ENCODE data around the gene WWP2.

WWP2 gene

DNA sequence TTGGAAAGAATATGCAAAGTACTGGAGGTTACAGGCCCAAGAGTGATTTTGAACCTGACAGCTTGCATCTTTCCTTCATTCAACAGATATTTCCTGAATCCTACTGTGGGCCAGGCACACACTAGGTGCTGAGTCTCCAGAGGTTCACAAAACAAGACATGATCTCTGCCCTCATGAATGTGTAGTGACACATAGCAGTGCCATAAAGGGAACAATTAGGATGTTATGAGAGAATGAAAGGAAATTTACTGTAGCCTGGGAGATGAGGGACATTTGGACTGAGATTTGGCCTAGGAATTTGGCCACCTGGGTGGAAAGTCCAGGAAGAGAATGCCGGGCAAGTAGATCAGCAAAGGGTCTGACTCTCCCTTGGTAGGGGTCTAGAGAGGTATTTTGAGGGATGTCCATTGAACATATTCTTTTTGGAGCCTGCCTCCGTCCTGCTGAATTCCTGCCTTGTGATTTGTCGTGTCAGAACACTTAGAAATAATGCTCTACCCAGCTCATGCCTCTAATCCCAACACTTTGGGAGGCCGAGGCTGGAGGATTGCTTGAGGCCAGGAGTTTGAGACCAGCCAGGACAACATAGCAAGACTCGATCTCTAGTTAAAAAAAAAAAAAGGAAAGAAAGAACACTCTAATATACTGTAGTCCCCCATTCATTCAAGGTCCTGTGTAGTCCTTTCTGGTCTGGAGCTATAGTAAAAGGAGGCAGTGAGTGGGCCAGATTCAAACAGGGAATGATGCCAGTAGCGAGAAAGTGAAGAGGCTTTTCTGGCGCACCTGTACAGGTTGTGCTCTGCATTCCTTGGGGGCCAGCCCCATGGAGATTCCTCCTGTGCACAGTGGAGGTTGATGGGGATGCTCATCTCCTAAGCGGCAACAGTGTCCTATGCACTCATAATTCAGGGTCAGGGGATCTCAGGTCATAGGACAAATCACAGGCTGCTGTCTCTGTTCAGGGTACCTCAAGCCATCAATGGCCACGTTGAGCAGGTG is 98.4 kb downstream of the WWP2 start:
- no peak for DNase-seq

DNA sequence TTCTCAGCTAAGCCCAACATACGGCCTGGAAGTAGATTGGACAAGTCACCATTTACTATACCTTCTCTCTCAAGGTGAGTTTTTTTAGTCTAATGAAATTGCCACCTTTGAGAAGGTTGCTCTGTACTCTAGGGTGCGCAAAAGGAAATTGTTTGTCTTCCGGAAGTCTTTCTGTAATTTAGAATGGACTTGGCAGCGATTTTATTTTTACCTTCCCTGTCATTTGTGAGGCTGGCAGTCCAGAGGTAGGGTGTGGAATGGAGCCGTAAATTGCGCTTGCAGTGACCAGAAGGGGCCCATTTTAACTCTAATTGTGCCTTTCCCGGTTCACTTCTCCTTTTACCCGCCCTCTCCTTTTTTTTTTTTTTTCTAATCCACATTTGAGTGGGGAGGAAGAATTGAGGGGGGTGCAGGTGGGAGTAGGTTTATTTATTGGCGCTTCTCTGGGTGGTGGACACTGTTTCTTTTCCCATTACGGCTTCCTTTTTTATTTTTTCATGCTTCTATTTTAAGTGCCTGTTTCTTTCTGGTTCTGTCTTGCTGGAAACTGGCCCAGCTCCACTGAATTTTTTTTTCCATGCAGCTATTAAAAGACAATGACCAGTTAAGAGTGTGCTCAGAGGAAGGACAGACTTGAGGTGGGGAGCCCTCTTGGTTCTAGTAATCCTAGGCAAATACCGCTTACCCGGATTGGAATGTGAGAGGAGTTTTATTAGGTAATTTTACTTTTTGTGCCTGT is 99.3 kb downstream of the WWP2 start:
- DNase-seq: no peak

GRCh38 chr16:69863401-69864281 is 101.5 kb downstream of the WWP2 start:
- no peak for DNase-seq

DNA sequence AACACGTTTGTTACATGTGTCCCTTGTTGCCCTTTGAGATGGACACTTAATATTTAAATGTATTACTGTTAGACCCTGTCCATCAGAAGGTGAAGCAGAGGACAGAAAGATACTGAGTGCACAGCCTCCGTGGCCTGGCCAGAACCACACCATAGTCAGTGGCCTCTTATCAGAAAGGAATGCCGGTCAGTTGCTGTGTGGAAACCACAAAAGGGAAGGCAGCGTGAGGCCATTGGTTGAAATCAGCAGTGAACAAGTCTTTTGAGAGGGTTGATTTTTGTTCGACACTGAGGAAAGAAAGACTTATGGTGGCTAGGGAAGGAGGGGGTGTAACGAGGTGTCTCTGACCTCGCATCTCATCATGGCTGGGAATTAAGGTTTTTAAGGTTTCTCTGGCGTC is 103.6 kb downstream of the WWP2 start:
- peak; percentile 40 for DNase-seq

GRCh38 chr16:69867784-69868560 is 105.8 kb downstream of the WWP2 start:
- DNase-seq: no peak

DNA sequence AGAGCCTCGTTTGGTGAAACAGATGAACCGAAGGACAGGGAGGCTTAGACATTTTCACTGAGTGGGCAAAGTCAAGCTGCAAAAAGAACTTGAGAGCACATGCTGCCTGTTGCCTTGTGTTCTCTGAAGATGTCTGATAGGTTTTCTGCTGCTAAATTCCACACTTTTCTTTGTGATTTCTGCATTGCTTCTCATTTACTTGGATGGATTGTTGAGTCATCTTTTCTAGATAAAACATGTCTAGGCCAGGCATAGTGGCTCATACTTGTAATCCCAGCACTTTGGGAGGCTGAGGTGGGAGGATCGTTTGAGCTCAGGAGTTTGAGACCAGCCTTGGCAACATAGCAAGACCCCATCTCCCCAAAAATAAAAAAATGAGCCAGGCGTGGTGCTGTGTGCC is 108.6 kb downstream of the WWP2 start:
- no peak for DNase-seq

DNA sequence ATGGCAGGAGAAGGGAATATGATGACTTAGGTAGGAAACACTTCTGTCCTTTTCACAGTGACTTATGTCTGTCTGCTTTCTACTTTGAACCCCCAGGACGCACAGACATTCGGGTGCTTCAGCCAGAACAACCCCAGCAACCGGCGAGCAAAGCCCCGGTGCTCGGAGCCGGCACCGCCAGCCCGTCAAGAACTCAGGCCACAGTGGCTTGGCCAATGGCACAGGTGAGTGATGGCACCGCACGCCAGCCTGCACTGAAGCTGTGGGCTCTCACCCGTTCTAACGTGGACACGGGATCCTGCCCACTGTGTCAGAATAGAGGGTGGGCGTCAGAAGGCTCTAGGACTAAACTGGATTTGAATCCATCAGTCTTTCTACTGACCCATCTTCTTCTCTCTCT is 109.6 kb downstream of the WWP2 start:
- DNase-seq: no peak

- no peak for DNase-seq
Observed at GRCh38 chr16:69872888-69873287, 110.8 kb downstream of the WWP2 start.

- DNase-seq: no peak
Observed at GRCh38 chr16:69873783-69874182, 111.7 kb downstream of the WWP2 start.

- DNase-seq: no peak
Observed at GRCh38 chr16:69874271-69874670, 112.1 kb downstream of the WWP2 start.

GRCh38 chr16:69880640-69881133 is 118.6 kb downstream of the WWP2 start:
- DNase-seq: peak; percentile 31

GRCh38 chr16:69881141-69881540 is 119.0 kb downstream of the WWP2 start:
- no peak for DNase-seq

DNA sequence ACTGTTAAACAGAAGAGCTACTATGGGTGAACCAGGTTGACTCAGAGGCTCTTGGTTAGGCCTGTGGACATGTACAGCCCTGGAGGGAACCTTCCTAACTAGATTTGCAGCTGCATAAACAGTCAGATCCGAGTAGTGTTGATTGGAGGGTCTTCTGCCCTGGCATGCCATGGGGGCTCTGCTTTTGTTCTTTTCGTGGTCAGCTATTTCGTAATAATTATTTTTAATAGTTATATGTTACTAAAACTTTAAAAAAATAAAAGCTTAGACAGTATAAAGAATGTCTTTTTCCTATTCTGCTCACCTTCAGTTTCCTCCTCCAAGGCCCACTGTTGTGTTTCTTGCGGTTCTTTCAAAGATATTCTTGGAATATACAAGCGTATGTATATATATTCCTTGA is 121.6 kb downstream of the WWP2 start:
- DNase-seq: no peak

GRCh38 chr16:69885722-69886121 is 123.6 kb downstream of the WWP2 start:
- no peak for DNase-seq

GRCh38 chr16:69886726-69887125 is 124.6 kb downstream of the WWP2 start:
- no peak for DNase-seq

GRCh38 chr16:69888005-69888590 is 126.0 kb downstream of the WWP2 start:
- DNase-seq: no peak

DNA sequence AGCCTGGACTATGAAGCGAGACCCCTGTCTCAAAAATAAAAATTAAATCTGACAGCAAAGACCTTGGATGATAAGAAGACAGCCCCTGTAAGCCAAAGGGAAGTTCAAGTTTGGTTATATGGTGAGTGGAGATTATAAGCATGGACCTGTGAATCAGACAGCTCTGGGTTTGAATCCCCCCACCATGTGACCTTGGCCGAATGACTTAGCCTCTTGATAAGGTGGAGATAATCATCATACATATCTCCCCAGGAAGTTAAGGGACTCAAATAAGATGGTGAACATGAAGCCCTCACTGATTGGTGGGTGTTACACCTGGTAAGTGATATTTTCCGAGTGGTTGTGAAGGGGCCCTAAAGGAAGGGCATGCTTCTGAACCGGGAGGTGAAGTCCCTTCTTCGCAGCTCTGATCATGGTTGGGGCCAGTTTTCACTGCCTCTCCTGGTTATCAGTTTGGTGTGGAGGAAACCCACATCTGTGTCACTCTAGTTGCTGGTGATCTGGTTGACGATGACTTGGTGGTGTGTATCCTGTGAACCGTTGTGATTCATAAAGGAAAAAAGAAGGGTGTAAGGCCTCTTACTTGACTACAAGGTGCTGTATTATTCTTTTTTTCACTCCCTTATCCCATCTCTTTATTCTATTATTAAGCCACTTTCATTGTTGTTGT is 127.3 kb downstream of the WWP2 start:
- DNase-seq: no peak

- no peak for DNase-seq
Observed at GRCh38 chr16:69890114-69890891, 128.2 kb downstream of the WWP2 start.

DNA sequence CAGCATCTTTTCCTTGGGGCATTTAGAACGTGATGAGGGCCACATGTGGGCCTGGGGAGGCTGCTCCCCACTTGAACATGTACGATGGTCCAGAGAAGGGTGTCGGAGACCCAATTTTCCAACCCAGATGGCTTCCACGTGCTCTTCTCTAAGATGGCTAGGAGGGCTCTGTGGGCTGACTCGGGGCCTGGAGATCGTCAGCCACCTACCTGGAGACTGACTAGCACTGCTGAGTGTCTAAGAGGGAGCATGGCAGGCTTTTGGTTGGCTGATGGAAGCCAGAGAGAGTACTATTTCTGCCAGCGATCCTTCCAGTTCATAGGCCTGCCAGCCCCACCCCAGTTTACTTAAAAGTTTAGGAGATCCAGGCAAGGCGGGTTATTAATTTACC is 128.8 kb downstream of the WWP2 start:
- DNase-seq: no peak

DNA sequence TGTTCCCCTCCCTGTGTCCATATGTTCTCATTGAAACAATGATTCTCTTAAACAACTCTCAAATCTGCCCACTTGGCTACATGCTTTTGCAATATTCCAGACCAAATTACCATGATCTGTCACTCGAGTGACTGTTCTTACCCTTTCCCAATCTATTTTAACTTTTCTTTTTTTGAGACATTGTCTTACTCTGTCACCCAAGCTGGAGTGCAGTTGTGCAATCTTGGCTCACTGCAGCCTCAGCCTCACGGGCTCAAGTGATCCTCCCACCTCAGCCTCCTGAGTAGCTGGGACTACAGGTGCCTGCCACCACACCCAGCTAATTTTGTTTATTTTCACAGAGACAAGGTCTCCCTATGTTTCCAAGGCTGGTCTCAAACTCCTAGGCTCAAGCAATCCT is 130.2 kb downstream of the WWP2 start:
- no peak for DNase-seq
